A549 treated with AZD2906 at 1 μM for 4 hours (cell line): ENCODE data around the gene TTC16. TPM values are rescaled to one million over a fixed set of nuclear protein-coding genes. Genes with fewer than 3 reads are reported as not detected.

Source experiments
- total RNA-seq: library from RNA; stranded (reverse); fragments of 200-300 nt; extraction: Qiagen RNA extraction; gene quantifications from 5 replicates; pipeline ENCODE4 v1.2.3, GENCODE V29; 2022

TTC16 gene, protein sequence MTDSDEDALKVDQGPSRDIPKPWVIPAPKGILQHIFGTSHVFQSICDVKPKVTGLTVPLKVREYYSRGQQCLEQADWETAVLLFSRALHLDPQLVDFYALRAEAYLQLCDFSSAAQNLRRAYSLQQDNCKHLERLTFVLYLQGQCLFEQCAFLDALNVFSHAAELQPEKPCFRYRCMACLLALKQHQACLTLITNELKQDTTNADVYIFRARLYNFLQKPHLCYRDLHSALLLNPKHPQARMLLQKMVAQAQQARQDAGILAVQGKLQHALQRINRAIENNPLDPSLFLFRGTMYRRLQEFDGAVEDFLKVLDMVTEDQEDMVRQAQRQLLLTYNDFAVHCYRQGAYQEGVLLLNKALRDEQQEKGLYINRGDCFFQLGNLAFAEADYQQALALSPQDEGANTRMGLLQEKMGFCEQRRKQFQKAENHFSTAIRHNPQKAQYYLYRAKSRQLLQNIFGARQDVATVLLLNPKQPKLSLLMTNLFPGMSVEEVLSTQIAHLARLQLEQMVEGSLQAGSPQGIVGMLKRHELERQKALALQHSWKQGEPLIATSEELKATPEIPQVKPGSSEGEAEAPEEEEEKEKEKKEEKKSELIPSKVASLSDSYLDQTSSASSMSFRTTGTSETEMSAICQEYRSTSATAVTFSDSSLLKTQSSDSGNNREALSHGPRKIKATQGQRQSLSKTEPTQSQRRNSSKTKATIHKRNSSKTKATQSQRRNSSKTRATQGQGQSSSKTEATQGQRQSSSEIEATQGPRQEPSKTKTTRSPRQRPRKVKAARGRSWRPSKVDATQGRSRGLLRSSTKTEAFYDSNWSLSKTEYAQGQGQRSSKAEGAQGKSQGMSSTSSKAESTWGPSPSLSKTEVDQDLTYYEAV
- 0.02 to 0.06 TPM (median 0.05 TPM) in 5 replicates for total RNA-seq

DNA sequence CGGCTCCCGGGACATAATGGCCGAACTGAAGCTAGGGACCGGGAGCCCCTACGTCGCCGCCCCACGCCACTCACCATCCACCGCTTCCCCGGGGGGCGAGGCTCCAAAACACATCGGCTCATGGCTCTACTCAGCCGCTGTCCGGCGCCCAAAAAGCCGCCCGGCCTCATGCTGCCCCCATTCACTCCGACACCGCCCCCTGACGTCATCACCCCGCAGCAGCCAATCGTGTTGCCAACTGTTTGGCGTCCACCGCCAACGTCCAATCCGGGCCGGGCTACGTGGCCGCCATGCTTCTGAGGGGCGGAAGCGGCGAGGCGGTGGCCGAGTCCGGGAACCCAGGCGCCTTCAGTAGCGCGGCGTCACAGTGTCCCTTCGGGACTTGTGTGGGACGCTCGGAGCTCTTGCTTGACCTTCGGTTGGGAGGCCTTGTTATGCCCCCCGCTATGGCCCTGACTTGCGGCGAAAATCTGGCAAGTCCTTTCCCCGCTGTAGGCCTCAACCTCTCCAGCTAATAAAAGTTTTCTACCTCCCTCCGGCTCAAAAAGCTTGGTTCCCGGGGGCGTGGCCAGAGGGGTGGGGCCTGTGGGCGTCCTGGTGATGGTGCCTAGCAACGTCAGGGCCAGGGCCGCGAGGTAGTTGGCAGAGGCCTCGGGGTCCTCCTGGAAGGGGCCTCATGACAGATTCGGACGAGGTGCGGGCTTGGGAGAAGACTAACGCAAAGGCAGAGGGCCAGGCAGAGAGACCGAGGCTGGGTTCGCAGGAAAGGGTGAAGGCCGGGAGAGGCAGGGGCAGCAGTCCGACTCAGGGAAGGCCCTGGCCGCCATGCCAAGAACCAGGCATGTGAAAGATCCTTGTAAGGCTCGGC is at the start of gene TTC16, which contains the start of gene PTRH1:
Gene TTC16 (plus strand): TSS at position 610 of the 868 bp plus-strand sequence. CDS start 67 bp downstream, at position 677.
Gene PTRH1 (minus strand): TSS at position 194 of the 868 bp plus-strand sequence. CDS start 24 bp downstream, at position 170.

DNA sequence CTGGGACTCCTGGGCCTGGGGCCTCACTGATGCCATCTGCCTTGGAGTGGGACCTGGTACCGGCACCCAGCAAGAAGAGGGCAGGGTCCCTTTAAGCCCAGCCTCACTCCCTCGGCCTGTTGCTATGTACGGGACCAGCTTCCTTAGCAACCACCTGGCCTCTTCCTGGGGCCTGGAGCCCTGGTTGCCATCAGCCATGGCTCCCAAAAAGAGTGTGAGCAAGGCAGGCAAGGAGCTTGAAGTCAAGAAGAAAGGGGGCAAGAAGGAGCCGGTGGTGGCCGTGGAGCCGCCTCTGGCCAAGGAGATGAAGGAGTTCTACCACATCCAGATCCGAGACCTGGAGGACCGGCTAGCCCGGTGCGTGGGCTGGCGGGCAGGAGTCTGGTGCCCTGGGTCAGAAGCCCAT is 9.0 kb upstream of the TTC16 start, which contains the start of gene CFAP157:
Gene CFAP157 (plus strand): TSS at position 153 of the 406 bp plus-strand sequence. CDS start 44 bp downstream, at position 197.

DNA sequence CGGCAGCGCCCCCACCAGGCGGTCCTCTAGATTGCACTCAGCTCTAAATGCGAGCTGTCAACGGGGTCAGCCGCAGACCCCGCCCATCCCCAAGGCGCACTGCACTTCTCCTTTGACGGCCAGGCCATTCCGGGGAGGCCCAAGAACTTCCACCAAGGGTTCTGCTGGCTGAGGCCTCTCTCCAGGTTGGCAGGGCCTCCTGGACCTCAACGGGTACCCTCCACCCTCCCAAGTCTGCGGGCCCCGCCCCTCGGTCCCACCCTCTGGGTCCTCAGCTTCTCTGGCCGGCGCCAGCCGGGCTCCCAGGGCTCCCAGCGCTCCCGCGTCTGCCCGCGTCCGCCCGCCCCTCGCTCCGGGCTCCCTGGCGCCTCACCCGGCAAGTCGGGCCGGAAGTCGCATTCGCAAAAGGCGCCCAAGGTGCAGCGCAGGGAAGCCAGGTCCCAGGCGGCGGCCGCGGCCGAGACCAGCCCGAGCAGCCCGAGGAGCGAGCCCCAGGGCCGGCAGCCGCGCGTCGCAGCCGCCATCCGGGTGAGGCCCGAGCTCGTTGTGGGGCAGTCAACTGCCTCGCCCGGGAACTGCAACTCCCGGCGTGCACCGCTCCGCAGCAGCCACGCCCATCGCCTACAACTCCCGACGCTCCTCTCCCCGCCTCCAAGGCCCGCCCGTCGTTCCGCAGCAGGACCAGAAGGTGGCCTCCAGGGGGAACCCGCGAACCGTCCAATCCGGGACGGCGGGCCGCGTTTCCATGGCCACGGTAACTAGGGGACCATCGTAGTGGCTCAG is 19.1 kb downstream of the TTC16 start, which contains the start of gene TOR2A:
Gene TOR2A (minus strand): TSS at position 548 of the 783 bp plus-strand sequence. CDS start 24 bp downstream, at position 524.

DNA sequence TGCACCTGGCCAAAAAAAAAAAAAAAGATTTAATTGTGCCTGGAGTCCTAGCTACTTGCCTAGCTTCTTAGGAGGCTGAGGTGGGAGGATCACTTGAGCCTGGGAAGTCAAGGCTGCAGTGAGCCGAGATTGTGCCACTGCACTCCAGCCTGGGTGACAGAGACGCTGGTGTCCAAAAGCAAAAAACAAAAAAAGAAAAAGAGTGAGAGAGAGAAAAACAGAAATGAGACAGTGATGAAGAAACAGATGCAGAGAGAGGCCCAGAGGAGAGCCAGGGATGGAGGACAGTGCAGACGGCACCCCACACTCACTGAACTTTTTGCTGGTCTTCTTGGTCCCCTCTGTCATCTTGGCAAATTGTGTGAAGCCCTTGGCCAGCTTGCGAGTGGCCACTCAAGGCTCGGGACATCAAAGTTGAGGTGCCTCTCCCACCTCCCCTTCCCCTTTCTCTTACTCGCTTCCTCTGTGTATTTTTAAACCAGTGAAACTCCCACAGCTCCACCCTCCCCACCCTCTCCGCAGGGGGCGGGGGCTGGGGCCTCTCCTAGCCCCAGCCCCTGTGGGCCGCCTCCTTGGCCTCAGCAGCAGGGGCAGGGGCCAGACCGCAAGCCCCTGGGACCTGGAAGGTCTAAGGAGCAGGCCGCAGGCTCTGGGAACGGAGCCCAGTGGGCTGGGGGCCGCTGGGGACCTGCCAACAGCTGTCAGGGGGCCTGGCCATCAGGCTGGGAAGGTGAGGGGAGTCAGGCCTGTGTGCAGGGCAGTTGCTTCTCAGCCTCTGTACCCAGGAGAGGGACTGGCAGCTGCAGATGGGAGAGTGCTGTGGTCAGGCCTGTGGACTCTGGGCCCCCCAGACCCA is 62.6 kb downstream of the TTC16 start, which contains the start of gene SH2D3C:
Gene SH2D3C (minus strand): TSS at position 387 of the 856 bp plus-strand sequence. CDS start 39 bp downstream, at position 348.

Other genes starting within 250 kb of the TTC16 start
- gene STXBP1, start 103.8 kb upstream of the TTC16 start, total RNA-seq, result 15.7 to 18.8 TPM (median 17.3 TPM) in 5 replicates
- gene CFAP157, start 9.1 kb upstream of the TTC16 start, total RNA-seq, result 0.02 to 0.09 TPM (median 0.06 TPM) in 4 of 5 replicates, not detected in the other
- gene PTRH1, start 416 bp upstream of the TTC16 start, total RNA-seq, result 13.9 to 23.8 TPM (median 22.7 TPM) in 5 replicates
- gene TOR2A, start 19.2 kb downstream of the TTC16 start, total RNA-seq, result 12.0 to 18.9 TPM (median 16.7 TPM) in 5 replicates
- gene SH2D3C, start 62.6 kb downstream of the TTC16 start, total RNA-seq, result 0.05 to 0.16 TPM (median 0.08 TPM) in 4 of 5 replicates, not detected in the other
- 41.7 to 49.1 TPM (median 45.3 TPM) in 5 replicates for gene CDK9, start 70.0 kb downstream of the TTC16 start, total RNA-seq
- gene FPGS, start 86.8 kb downstream of the TTC16 start, total RNA-seq, result 46.4 to 54.0 TPM (median 47.7 TPM) in 5 replicates
- gene ENG, start 138.6 kb downstream of the TTC16 start, total RNA-seq, result 0.10 to 0.15 TPM (median 0.13 TPM) in 5 replicates
- gene AK1, start 161.6 kb downstream of the TTC16 start, total RNA-seq, result 40.5 to 83.7 TPM (median 75.3 TPM) in 5 replicates
- gene ST6GALNAC6, start 183.5 kb downstream of the TTC16 start, total RNA-seq, result 18.7 to 22.7 TPM (median 22.1 TPM) in 5 replicates
- gene ST6GALNAC4, start 201.0 kb downstream of the TTC16 start, total RNA-seq, result 14.2 to 16.2 TPM (median 15.7 TPM) in 5 replicates
- gene PIP5KL1, start 214.7 kb downstream of the TTC16 start, total RNA-seq, result 1.1 to 2.4 TPM (median 1.8 TPM) in 5 replicates
- gene DPM2, start 221.8 kb downstream of the TTC16 start, total RNA-seq, result 32.7 to 43.3 TPM (median 42.9 TPM) in 5 replicates